Stimulated activated CD4-positive, alpha-beta T cell treated with anti-CD3 and anti-CD28 coated beads, Interleukin-15, amount 100 ng/mL, for 48 hours (primary cell): ENCODE results near the gene PGBD2.
"Not testable (repeated sequence)": the region's sequence is repeated elsewhere in the genome, so short reads cannot be mapped to it uniquely, and the experiment has no call there.

Experiments
- DNase-seq, 2 donors: peaks; one replicate each; pipeline ENCODE4 v3.0.0-alpha.2; 2020; ENCODE audit warnings: low read depth in 2 of 2

PGBD2 gene

DNA sequence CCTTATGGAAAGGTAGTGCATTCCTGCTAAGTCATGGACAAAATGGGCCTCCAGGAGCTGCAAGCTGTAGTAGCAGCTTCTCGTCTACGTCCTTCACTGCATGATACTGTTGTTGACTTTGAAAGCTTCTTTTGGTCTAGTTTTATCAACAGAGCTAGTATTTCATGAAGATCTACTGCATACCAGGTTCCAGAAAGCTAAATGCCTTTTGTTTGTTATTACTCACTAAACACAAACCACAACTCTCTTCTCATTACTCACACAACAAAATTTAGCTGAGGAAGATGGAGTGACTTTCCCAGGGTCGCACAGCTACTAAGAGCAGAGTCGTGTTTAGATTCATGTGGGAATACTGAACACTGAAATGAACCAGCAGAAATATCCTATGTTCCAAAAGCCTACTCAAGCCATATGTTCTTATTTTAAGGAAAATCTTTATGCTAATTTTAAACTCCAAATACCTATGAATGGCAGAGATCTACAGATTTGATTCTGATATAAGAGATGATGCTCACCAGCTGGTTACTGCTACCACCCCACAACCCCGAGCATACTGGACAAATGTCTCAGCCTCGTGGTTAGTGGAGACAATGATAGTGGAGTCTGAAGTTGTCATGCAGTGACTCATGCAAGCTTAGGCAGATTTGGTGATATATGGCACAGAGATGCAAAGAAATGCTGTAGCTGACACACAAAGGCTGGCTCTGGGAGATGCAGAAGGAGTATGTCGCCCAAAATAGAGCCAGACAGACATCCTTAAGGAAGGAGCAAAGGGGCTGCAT is 20.6 kb downstream of the PGBD2 start:
- DNase-seq = no peak

DNA sequence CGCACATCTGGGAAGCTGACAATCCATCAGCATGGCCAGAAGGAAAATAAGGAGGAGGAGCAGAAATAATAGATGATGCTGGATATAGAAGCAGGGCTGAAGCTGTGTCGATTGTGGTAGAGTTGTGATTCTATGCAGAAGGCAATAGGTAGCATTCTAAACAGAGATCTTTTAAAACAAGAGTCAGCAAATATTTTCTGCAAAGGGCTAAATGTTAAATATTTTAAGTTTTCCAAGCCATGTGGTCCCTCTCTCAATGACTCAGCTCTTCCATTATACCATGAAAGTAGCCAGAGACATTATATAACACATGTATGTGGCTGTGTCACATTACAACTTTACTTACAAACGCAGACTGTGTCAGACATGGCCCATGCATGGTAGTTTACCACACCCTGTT is 21.2 kb downstream of the PGBD2 start:
- DNase-seq = not testable (repeated sequence)

DNA sequence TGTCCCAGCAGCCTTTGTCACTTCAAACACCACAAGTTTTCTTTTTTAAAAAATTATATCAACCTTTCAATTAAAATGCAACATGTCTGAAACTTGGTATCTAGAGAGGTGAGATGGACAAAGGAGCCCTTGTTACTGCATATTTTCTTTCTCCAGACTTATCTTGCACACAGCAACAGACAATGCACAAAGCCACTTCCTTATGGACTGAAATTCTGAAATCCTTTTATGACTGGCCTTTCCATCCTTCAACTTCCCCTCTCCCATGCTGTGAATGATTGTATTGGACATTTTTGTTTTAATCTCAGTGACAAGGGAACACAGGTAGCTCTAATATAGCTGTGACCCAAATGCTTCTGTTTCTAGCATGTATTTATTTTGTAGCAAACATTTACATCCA is 22.1 kb downstream of the PGBD2 start:
- DNase-seq = not testable (repeated sequence)

DNA sequence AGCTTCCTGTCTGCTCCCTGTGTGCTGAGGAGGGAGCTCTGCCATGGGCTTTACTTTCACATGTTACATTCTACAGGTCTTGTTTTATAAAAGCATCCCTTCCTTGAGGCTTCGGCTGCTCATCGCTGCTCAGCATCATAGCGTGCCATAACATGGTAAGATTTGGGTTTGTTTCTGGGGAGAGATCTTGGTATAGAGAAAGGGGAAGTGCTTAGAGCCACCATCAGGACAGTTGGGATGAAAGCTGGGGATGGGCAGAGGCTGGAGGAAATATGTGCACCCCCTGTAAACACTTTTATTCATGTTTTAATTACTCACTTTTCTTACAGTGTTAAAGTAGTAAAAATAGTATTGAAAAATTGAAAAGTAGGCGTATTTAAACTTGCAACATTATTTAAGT is 24.0 kb downstream of the PGBD2 start:
- DNase-seq = not testable (repeated sequence)

DNA sequence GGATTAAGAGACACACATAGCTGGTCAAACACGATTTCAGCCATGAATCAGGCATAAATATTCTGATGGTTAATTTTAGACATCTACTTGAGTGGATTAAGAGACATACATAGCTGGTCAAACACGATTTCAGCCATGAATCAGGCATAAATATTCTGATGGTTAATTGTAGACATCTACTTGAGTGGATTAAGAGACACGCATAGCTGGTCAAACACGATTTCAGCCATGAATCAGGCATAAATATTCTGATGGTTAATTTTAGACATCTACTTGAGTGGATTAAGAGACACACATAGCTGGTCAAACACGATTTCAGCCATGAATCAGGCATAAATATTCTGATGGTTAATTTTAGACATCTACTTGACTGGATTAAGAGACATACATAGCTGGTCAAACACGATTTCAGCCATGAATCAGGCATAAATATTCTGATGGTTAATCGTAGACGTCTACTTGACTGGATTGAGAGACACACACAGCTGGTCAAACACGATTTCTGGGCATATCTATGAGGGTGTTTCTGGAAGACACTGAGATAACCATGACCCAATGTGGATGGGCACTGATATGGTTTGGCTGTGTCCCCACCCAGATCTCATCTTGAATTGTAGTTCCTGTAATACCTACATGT is 32.3 kb downstream of the PGBD2 start:
- not testable (repeated sequence) for DNase-seq

DNA sequence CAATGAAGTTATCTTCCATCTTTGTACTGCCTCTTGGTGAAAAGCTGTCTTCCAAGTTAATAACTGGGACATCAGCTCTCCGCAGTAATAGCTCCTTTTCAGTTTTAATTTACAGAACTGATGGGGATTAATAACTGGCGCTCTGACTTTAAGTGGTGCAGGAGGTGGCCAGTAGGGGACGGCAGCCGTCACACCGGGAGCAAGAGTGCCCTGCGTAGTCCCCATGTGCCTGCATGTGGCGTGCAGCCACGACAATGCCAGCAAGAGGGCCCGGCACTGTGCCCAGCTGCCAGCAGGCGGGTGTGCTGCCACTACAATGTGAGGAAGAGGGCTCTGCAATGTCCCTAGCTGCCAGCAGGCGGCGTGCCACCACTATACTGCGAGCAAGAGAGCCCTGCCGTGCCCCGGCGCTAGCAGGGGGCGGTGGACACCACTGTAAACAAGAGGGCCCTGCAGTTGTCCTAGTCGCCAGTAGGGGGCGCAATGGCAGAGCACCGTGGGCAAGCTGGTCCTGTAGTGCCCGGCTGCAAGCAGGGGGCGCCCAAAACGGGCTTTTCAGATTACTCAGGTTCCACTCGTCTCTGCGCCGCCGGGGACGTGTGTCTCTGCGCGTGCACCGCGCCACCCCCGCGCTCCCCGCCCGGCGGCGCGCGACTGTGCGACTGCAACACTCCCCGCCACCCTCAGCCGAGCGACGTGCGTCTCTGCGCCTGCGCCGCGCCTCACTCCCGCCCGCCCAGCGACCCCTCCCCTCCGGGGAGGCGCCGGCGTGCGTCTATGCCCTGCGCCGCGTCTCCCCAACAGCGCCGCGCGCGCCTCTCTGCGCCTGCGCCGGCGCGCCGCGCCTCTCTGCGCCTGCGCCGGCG is 38.3 kb downstream of the PGBD2 start:
- DNase-seq = not testable (repeated sequence)

DNA sequence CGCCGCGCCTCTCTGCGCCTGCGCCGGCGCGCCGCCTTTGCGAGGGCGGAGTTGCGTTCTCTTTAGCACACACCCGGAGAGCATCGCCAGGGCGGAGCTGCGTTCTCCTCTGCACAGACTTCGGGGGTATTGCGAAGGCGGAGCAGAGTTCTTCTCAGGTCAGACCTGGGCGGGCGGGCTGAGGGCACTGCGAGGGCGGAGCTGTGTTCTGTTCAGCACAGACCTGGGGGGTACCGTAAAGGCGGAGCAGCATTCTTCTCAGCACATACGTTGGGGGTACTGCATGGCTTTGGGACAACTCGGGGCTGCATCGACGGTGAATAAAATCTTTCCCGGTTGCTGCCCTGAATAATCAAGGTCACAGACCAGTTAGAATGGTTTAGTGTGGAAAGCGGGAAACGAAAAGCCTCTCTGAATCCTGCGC is 39.0 kb downstream of the PGBD2 start:
- DNase-seq = not testable (repeated sequence)

DNA sequence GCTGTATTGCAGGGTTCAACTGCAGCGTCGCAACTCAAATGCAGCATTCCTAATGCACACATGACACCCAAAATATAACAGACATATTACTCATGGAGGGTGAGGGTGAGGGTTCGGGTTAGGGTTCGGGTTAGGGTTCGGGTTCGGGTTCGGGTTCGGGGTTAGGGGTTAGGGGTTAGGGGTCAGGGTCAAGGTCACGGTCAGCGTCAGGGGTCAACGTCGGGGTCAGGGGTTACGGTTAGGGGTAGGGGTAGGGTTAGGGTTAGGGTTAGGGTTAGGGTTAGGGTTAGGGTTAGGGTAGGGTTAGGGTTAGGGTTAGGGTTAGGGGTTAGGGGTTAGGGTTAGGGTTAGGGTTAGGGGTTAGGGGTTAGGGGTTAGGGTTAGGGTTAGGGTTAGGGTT is 39.4 kb downstream of the PGBD2 start:
- DNase-seq = not testable (repeated sequence)

DNA sequence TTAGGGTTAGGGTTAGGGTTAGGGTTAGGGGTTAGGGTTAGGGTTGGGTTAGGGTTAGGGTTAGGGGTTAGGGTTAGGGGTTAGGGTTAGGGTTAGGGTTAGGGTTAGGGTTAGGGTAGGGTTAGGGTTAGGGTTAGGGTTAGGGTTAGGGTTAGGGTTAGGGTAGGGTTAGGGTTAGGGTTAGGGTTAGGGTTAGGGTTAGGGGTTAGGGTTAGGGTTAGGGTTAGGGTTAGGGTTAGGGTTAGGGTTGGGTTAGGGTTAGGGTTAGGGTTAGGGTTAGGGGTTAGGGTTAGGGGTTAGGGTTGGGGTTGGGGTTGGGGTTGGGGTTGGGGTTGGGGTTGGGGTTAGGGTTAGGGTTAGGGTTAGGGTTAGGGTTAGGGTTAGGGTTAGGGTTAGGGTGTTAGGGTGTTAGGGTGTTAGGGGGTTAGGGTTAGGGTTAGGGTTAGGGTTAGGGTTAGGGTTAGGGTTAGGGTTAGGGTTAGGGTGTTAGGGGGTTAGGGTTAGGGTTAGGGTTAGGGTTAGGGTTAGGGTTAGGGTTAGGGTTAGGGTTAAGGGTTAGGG is 39.9 kb downstream of the PGBD2 start:
- not testable (repeated sequence) for DNase-seq
